IMR-90 (cell line): ENCODE results near the gene SGK1. TPM values are rescaled to one million over a fixed set of nuclear protein-coding genes. Genes with fewer than 3 reads are reported as not detected.

Source experiments
- ATAC-seq: fragments of 200-7000 bp; cut with Tn5 transposase; 2 replicates; pipeline ENCODE4 v1.9.1; 2020; ENCODE audit warnings: low read depth, mild to moderate bottlenecking, moderate library complexity
- BruUV-seq: library from RNA; stranded (reverse); fragments of 400-500 nt; replicated peaks from 2 replicates; lab custom pipeline; 2021; lab: Mats Ljungman, UMichigan
- CTCF ChIA-PET: fragments of 300-600 bp; formaldehyde crosslinking; extraction: SDS; loops from one replicate; lab custom pipeline; 2021; ENCODE audit warnings: antibody characterized with exemption; lab: Yijun Ruan, JAX
- POLR2A ChIA-PET: fragments of 300-600 bp; sonication (Branson Sonifier 250); formaldehyde crosslinking; loops from one replicate; lab custom pipeline; 2022; ENCODE audit warnings: antibody characterized with exemption; ENCODE audit not compliant: unreplicated experiment; lab: Charles Lee
- DNase-seq: peaks from one replicate; pipeline ENCODE4 v3.0.0; 2013
- H2AFZ ChIP-seq: replicated peaks from 2 replicates; pipeline ENCODE3; 2013; ENCODE audit warnings: low read length, mild to moderate bottlenecking; ENCODE audit not compliant: poor library complexity
- H2AK5ac ChIP-seq: 2 replicates; pipeline ENCODE4 v1.6.1; 2013; ENCODE audit warnings: low read depth, low read length, inconsistent platforms
- H2AK9ac ChIP-seq: replicated peaks from 2 replicates; pipeline ENCODE3; 2013; ENCODE audit warnings: mild to moderate bottlenecking, low read depth, low read length, moderate library complexity; ENCODE audit not compliant: poor library complexity
- H2BK120ac ChIP-seq: 2 replicates; pipeline ENCODE4 v1.6.1; 2013; ENCODE audit warnings: low read depth, low read length, inconsistent platforms
- H2BK15ac ChIP-seq: 3 replicates; pipeline ENCODE4 v1.6.1; 2013; ENCODE audit warnings: low read depth, low read length, inconsistent platforms
- H2BK20ac ChIP-seq: 2 replicates; pipeline ENCODE4 v1.6.1; 2013; ENCODE audit warnings: low read depth, mild to moderate bottlenecking, inconsistent platforms, low read length, moderate library complexity
- H2BK5ac ChIP-seq: 2 replicates; pipeline ENCODE4 v1.6.1; 2013; ENCODE audit warnings: mild to moderate bottlenecking, low read depth, low read length, inconsistent platforms; ENCODE audit not compliant: poor library complexity, severe bottlenecking
- H3K14ac ChIP-seq: replicated peaks from 2 replicates; pipeline ENCODE4 v1.6.1; 2013; ENCODE audit warnings: low read depth, low read length, inconsistent platforms
- H3K18ac ChIP-seq: 2 replicates; pipeline ENCODE4 v1.6.1; 2013; ENCODE audit warnings: low read depth, low read length, control low read depth
- H3K23ac ChIP-seq: 2 replicates; pipeline ENCODE4 v1.6.1; 2013; ENCODE audit warnings: low read depth, low read length, inconsistent platforms
- H3K27ac ChIP-seq: 2 replicates; pipeline ENCODE4 v1.5.1; 2013; ENCODE audit warnings: mild to moderate bottlenecking, control low read depth, low read length; ENCODE audit not compliant: insufficient read depth
- H3K27me3 ChIP-seq: 2 replicates; pipeline ENCODE4 v1.6.1; 2013; ENCODE audit warnings: low read length; ENCODE audit not compliant: control insufficient read depth, insufficient read depth
- H3K36me3 ChIP-seq: 2 replicates; pipeline ENCODE4 v1.6.1; 2013; ENCODE audit warnings: low read length, mixed read lengths; ENCODE audit not compliant: control insufficient read depth, insufficient read depth
- H3K4ac ChIP-seq: 2 replicates; pipeline ENCODE4 v1.6.1; 2013; ENCODE audit warnings: low read depth, low read length, inconsistent platforms
- H3K4me1 ChIP-seq: 2 replicates; pipeline ENCODE4 v1.6.1; 2013; ENCODE audit warnings: low read length, mixed read lengths; ENCODE audit not compliant: control insufficient read depth, insufficient read depth
- H3K4me2 ChIP-seq: 2 replicates; pipeline ENCODE4 v1.6.1; 2013; ENCODE audit warnings: low read depth, mild to moderate bottlenecking, control low read depth, low read length, moderate library complexity
- H3K4me3 ChIP-seq: 2 replicates; pipeline ENCODE4 v1.5.1; 2013; ENCODE audit warnings: low read depth, mild to moderate bottlenecking, control low read depth, low read length, moderate library complexity; ENCODE audit not compliant: insufficient read depth
- H3K56ac ChIP-seq: 2 replicates; pipeline ENCODE4 v1.6.1; 2013; ENCODE audit warnings: low read length, inconsistent platforms; ENCODE audit not compliant: insufficient read depth; ENCODE audit errors: extremely low read depth
- H3K79me1 ChIP-seq, 2 experiments: 2 replicates each; pipeline ENCODE4 v1.6.1; 2013; ENCODE audit warnings: low read length in 2 of 2, inconsistent platforms in 1 of 2, low read depth in 1 of 2
- H3K9ac ChIP-seq: 2 replicates; pipeline ENCODE4 v1.6.1; 2013; ENCODE audit warnings: low read depth, low read length, control low read depth
- H3K9me1 ChIP-seq: 2 replicates; pipeline ENCODE4 v1.6.1; 2013; ENCODE audit warnings: low read length, inconsistent platforms; ENCODE audit not compliant: insufficient read depth
- H3K9me3 ChIP-seq: 2 replicates; pipeline ENCODE4 v1.6.1; 2013; ENCODE audit warnings: low read length; ENCODE audit not compliant: control insufficient read depth, insufficient read depth
- H4K20me1 ChIP-seq: 2 replicates; pipeline ENCODE4 v1.6.1; 2013; ENCODE audit warnings: low read length, inconsistent platforms; ENCODE audit not compliant: insufficient read depth
- H4K5ac ChIP-seq: 2 replicates; pipeline ENCODE4 v1.6.1; 2013; ENCODE audit warnings: mild to moderate bottlenecking, low read depth, low read length, control low read depth
- H4K8ac ChIP-seq, 2 experiments: 2 replicates each; pipeline ENCODE4 v1.6.1; 2013; ENCODE audit warnings: low read depth in 2 of 2, low read length in 2 of 2, control low read depth in 1 of 2, inconsistent platforms in 1 of 2
- H4K91ac ChIP-seq: 2 replicates; pipeline ENCODE4 v1.6.1; 2013; ENCODE audit warnings: low read depth, low read length, inconsistent platforms; ENCODE audit not compliant: insufficient read depth
- BHLHE40 ChIP-seq: fragments of 150-350 bp; IDR thresholded peaks from 2 replicates; pipeline ENCODE4 v1.6.1; 2016; ENCODE audit warnings: mild to moderate bottlenecking, low read depth, low read length
- CEBPB ChIP-seq: IDR thresholded peaks from 2 replicates; pipeline ENCODE4 v1.6.1; 2012; ENCODE audit warnings: low read depth, low read length, improper control_type of control experiment
- CHD1 ChIP-seq: IDR thresholded peaks from 2 replicates; pipeline ENCODE4 v1.6.1; 2012; ENCODE audit warnings: low read depth, low read length, improper control_type of control experiment
- CTCF ChIP-seq: conservative IDR thresholded peaks from 2 replicates; pipeline ENCODE4 v1.5.1; 2012; ENCODE audit warnings: mild to moderate bottlenecking, low read depth, low read length, improper control_type of control experiment
- ELK1 ChIP-seq: fragments of 150-350 bp; IDR thresholded peaks from 2 replicates; pipeline ENCODE4 v1.6.1; 2016; ENCODE audit warnings: low read depth, mild to moderate bottlenecking, low read length, moderate library complexity, borderline replicate concordance
- FOS ChIP-seq: fragments of 150-350 bp; IDR thresholded peaks from 2 replicates; pipeline ENCODE4 v1.6.1; 2016; ENCODE audit warnings: low read depth, low read length
- MAFK ChIP-seq: IDR thresholded peaks from 2 replicates; pipeline ENCODE4 v1.6.1; 2012; ENCODE audit warnings: low read depth, low read length, improper control_type of control experiment
- MAZ ChIP-seq: IDR thresholded peaks from 2 replicates; pipeline ENCODE4 v1.6.1; 2012; ENCODE audit warnings: low read depth, mild to moderate bottlenecking, low read length, improper control_type of control experiment, moderate library complexity, borderline replicate concordance
- MXI1 ChIP-seq: IDR thresholded peaks from 2 replicates; pipeline ENCODE4 v1.6.1; 2012; ENCODE audit warnings: low read depth, mild to moderate bottlenecking, low read length, moderate library complexity, borderline replicate concordance
- NFE2L2 ChIP-seq: fragments of 150-350 bp; IDR thresholded peaks from 2 replicates; pipeline ENCODE4 v1.6.1; 2016; ENCODE audit warnings: low read depth, mild to moderate bottlenecking, low read length
- POLR2A ChIP-seq: IDR thresholded peaks from 2 replicates; pipeline ENCODE4 v1.6.1; 2012; ENCODE audit warnings: mild to moderate bottlenecking, low read depth, low read length
- RAD21 ChIP-seq: IDR thresholded peaks from 2 replicates; pipeline ENCODE4 v1.6.1; 2012; ENCODE audit warnings: low read length, improper control_type of control experiment
- RCOR1 ChIP-seq: IDR thresholded peaks from 2 replicates; pipeline ENCODE4 v1.6.1; 2012; ENCODE audit warnings: mild to moderate bottlenecking, low read length, improper control_type of control experiment; ENCODE audit not compliant: insufficient replicate concordance
- RFX5 ChIP-seq: IDR thresholded peaks from 2 replicates; pipeline ENCODE4 v1.8.0; 2012; ENCODE audit warnings: low read depth, mild to moderate bottlenecking, low read length, moderate library complexity
- SMC3 ChIP-seq: fragments of 150-350 bp; IDR thresholded peaks from 2 replicates; pipeline ENCODE4 v1.6.1; 2016; ENCODE audit warnings: low read depth, mild to moderate bottlenecking, antibody characterized with exemption, low read length, moderate library complexity
- USF2 ChIP-seq: fragments of 150-350 bp; IDR thresholded peaks from 2 replicates; pipeline ENCODE4 v1.6.1; 2017; ENCODE audit warnings: mild to moderate bottlenecking, antibody characterized with exemption, low read length, low read depth
- WGBS, 2 experiments: methylation state at CpG; one replicate each; pipeline versions ENCODE4 v1.1.5 to v1.1.7; 2013; ENCODE audit warnings: missing lambda C conversion rate in 2 of 2; ENCODE audit not compliant: insufficient read length in 1 of 2; ENCODE audit errors: extremely low coverage in 2 of 2; 5-methylcytosine and 5-hydroxymethylcytosine counted together
- dilution Hi-C: fragments of 300-500 bp; cut with HindIII; formaldehyde crosslinking; loops from one replicate; pipeline ENCODE4 v1.14.3; 2018; ENCODE audit warnings: low sequenced_read_pairs; ENCODE audit not compliant: unreplicated experiment
- in situ Hi-C: fragments of 300-500 bp; cut with MboI; formaldehyde crosslinking; loops from 3 replicates; pipeline ENCODE4 v1.14.3; 2019; ENCODE audit warnings: low sequenced_read_pairs, inconsistent platforms, mixed read lengths
- intact Hi-C: fragments of 100-400 bp; cut with micrococcal nuclease; formaldehyde crosslinking; loops from 2 replicates; pipeline ENCODE4 v1.10.0; 2022
- polyA plus RNA-seq, 3 experiments: library from polyadenylated mRNA; depleted of rRNA; stranded (reverse); fragments of >200 nt; gene quantifications; 2 replicates each; pipeline ENCODE4 v1.2.3, GENCODE V29; 2012; ENCODE audit warnings: low replicate concordance in 1 of 3
- total RNA-seq: library from RNA; depleted of rRNA; stranded (reverse); fragments of >200 nt; gene quantifications from 2 replicates; pipeline ENCODE4 v1.2.3, GENCODE V29; 2012

Gene SGK1
- total and polyA plus RNA-seq, 2 of the 4 experiments (the other 2 are of a cell fraction), result 121 to 255 TPM

GRCh38 chr6:134312038-134312660 is 5.8 kb downstream of the SGK1 start:
- Histone ChIP-seq H4K5ac (no peak overlapping the region), H3K9me1 (no peaks in the 10 kb centered on the region), H4K91ac (no peak overlapping the region), H3K27me3 (no peaks in the 10 kb centered on the region), H2AK5ac (no peak overlapping the region), H3K9ac (no peak overlapping the region), H3K4me1 (no peaks in the 10 kb centered on the region), H2BK15ac (no peak overlapping the region), H3K4me2 (no peak overlapping the region), H3K23ac (no peak overlapping the region), H2BK120ac (no peak overlapping the region), H3K56ac (no peak overlapping the region), H2BK5ac (no peak overlapping the region), H3K4ac (no peak overlapping the region), H3K9me3 (no peaks in the 10 kb centered on the region), H3K18ac (no peak overlapping the region), H3K14ac (no peak overlapping the region), H3K79me1 (no peaks in the 10 kb centered on the region), H2BK20ac (no peak overlapping the region), H3K4me3 (no peak overlapping the region), H2AK9ac (no peak overlapping the region), H4K20me1 (no peaks in the 10 kb centered on the region), H3K36me3 (no peaks in the 10 kb centered on the region), H4K8ac (no peak overlapping the region), H3K27ac (no peak overlapping the region), H2AFZ (no peak overlapping the region)
- no peak for ATAC-seq
- no peak for TF ChIP-seq MXI1
- TF ChIP-seq USF2, result no peak
- TF ChIP-seq RAD21, result no peak
- no peak for TF ChIP-seq RCOR1
- TF ChIP-seq RFX5, result no peak
- no peak for TF ChIP-seq BHLHE40
- no peak for TF ChIP-seq MAFK
- TF ChIP-seq CTCF, result no peak
- no peak for TF ChIP-seq NFE2L2
- no peak for TF ChIP-seq MAZ
- no peak for TF ChIP-seq ELK1
- TF ChIP-seq SMC3, result no peak
- TF ChIP-seq POLR2A, result no peak
- no peak for TF ChIP-seq CHD1
- TF ChIP-seq FOS, result no peak
- TF ChIP-seq CEBPB, result no peak
- POLR2A ChIA-PET, result no interaction called here
- no TSS peak for BruUV-seq
- dilution Hi-C loops, result no loop called here
- in situ Hi-C loops, result no loop called here
- intact Hi-C loops, result no loop called here
- WGBS, 2 experiments, result no CpG with 5 or more reads among the region's 7 CpGs
- DNase-seq, result no peak
- CTCF ChIA-PET, result no interaction called here
